GM12878 (cell line): ENCODE results near the gene XPO6. TPM values are rescaled to one million over a fixed set of nuclear protein-coding genes. Genes with fewer than 3 reads are reported as not detected.
A peak's percentile ranks its signal among the peaks of the same experiment; 100 is the strongest.

Experiments used
- ASH2L ChIP-seq: fragments of 300-600, 200-600 bp; sonication (generic); IDR thresholded peaks from 2 replicates; pipeline ENCODE4 v1.6.1; 2017; ENCODE audit warnings: low read depth, mild to moderate bottlenecking, borderline replicate concordance
- BMI1 ChIP-seq: fragments of 450-650 bp; IDR thresholded peaks from 2 replicates; pipeline ENCODE4 v1.6.1; 2016; ENCODE audit warnings: mild to moderate bottlenecking, moderate library complexity, borderline replicate concordance
- CEBPB ChIP-seq, 2 experiments: fragments of 150-350 bp in 1 of 2; IDR thresholded peaks; 2 replicates each; pipeline ENCODE4 v1.6.1; 2012 to 2014; ENCODE audit warnings: low read depth in 2 of 2, low read length in 2 of 2, borderline replicate concordance in 1 of 2, inconsistent platforms in 1 of 2
- CHD1 ChIP-seq: IDR thresholded peaks from 2 replicates; pipeline ENCODE4 v1.6.1; 2012; ENCODE audit warnings: low read depth, low read length, improper control_type of control experiment
- CHD2 ChIP-seq: IDR thresholded peaks from 2 replicates; pipeline ENCODE4 v1.6.1; 2011; ENCODE audit warnings: low read depth, low read length, improper control_type of control experiment, borderline replicate concordance
- EED ChIP-seq: sonication (generic); IDR thresholded peaks from 2 replicates; pipeline ENCODE4 v1.6.1; 2016; ENCODE audit warnings: antibody characterized with exemption, low read depth
- EGR1 ChIP-seq, 2 experiments: IDR thresholded peaks; 1 replicate in 1 of 2; 2 replicates in 1 of 2; pipeline ENCODE4 v1.6.1; 2011 to 2012; ENCODE audit warnings: low read depth in 2 of 2, low read length in 2 of 2, borderline replicate concordance in 1 of 2, mild to moderate bottlenecking in 1 of 2, moderate library complexity in 1 of 2
- FOS ChIP-seq: IDR thresholded peaks from 3 replicates; pipeline ENCODE4 v1.6.1; 2011; ENCODE audit warnings: borderline replicate concordance; ENCODE audit not compliant: insufficient read length; ENCODE audit errors: extremely low read depth
- FOXM1 ChIP-seq: IDR thresholded peaks from 2 replicates; pipeline ENCODE4 v1.6.1; 2012; ENCODE audit warnings: low read depth, mild to moderate bottlenecking, inconsistent platforms, low read length, moderate library complexity
- GABPA ChIP-seq: IDR thresholded peaks from 2 replicates; pipeline ENCODE4 v1.6.1; 2014; ENCODE audit warnings: antibody characterized with exemption, low read depth, mild to moderate bottlenecking, inconsistent platforms
- IRF3 ChIP-seq: fragments of 450-650 bp; IDR thresholded peaks from 2 replicates; pipeline ENCODE4 v1.6.1; 2014; ENCODE audit warnings: mild to moderate bottlenecking
- LARP7 ChIP-seq: fragments of 450-650 bp; IDR thresholded peaks from 2 replicates; pipeline ENCODE4 v1.6.1; 2017; ENCODE audit warnings: mild to moderate bottlenecking
- MXI1 ChIP-seq: fragments of 150-350 bp; IDR thresholded peaks from 2 replicates; pipeline ENCODE4 v1.6.1; 2011; ENCODE audit warnings: low read depth, mild to moderate bottlenecking, inconsistent platforms, low read length, improper control_type of control experiment
- MYB ChIP-seq: fragments of 150-350 bp; IDR thresholded peaks from 2 replicates; pipeline ENCODE4 v1.6.1; 2014; ENCODE audit warnings: mild to moderate bottlenecking, low read depth, low read length, borderline replicate concordance
- NBN ChIP-seq: fragments of 450-650 bp; IDR thresholded peaks from 2 replicates; pipeline ENCODE4 v1.6.1; 2016
- NFXL1 ChIP-seq: fragments of 450-650 bp; IDR thresholded peaks from 2 replicates; pipeline ENCODE4 v1.6.1; 2017; ENCODE audit warnings: antibody characterized with exemption, mild to moderate bottlenecking, borderline replicate concordance
- NR2C2 ChIP-seq: IDR thresholded peaks from 2 replicates; pipeline ENCODE4 v1.6.1; 2011; ENCODE audit warnings: borderline replicate concordance, low read depth; ENCODE audit not compliant: control insufficient read depth, insufficient read length
- NR2F1 ChIP-seq: fragments of 450-650 bp; conservative IDR thresholded peaks from 2 replicates; pipeline ENCODE4 v1.6.1; 2017; ENCODE audit warnings: mild to moderate bottlenecking
- RAD21 ChIP-seq: IDR thresholded peaks from 2 replicates; pipeline ENCODE4 v1.6.1; 2011; ENCODE audit warnings: mild to moderate bottlenecking, low read depth, low read length, moderate library complexity; ENCODE audit not compliant: insufficient read depth
- RCOR1 ChIP-seq: conservative IDR thresholded peaks from 2 replicates; pipeline ENCODE4 v1.6.1; 2012; ENCODE audit warnings: low read depth, low read length, improper control_type of control experiment
- SMC3 ChIP-seq: IDR thresholded peaks from 2 replicates; pipeline ENCODE4 v1.6.1; 2011; ENCODE audit warnings: low read length, improper control_type of control experiment, borderline replicate concordance
- YY1 ChIP-seq: IDR thresholded peaks from 2 replicates; pipeline ENCODE4 v1.6.1; 2011; ENCODE audit warnings: low read depth, mild to moderate bottlenecking, low read length
- ZBED1 ChIP-seq: IDR thresholded peaks from 2 replicates; pipeline ENCODE4 v1.6.1; 2016; ENCODE audit warnings: borderline replicate concordance
- ZBTB4 ChIP-seq: fragments of 450-650 bp; formaldehyde crosslinking; IDR thresholded peaks from 2 replicates; pipeline ENCODE4 v1.4.0; 2022; ENCODE audit warnings: mild to moderate bottlenecking, moderate library complexity
- ZNF384 ChIP-seq: IDR thresholded peaks from 2 replicates; pipeline ENCODE4 v1.6.1; 2012; ENCODE audit warnings: low read depth, mild to moderate bottlenecking, low read length, improper control_type of control experiment, borderline replicate concordance
- ZZZ3 ChIP-seq: IDR thresholded peaks from 2 replicates; pipeline ENCODE4 v1.6.1; 2011; ENCODE audit warnings: low read depth; ENCODE audit not compliant: control insufficient read depth, insufficient read length
- polyA plus RNA-seq, 11 experiments: library from polyadenylated mRNA; depleted of rRNA in 4 of 11; unstranded in 6 of 11; stranded (reverse) in 5 of 11; fragments of >200 nt; fragmentation: Nextera tagmentation in 4 of 11; fragmentation: Illumina TruSeq in 1 of 11; extraction: Ambion mirVana in 4 of 11; extraction: Trizol in 1 of 11; gene quantifications; 1 replicate in 1 of 11; 2 replicates in 10 of 11; pipeline versions ENCODE4 v1.2.1 to v1.2.3, GENCODE V29; 2011 to 2016; ENCODE audit warnings: inconsistent platforms in 2 of 11, missing spikeins in 2 of 11, low read depth in 1 of 11
- total RNA-seq, 4 experiments: library from RNA; depleted of rRNA in 3 of 4; stranded (reverse); fragments of >200 nt in 3 of 4; fragmentation: Illumina TruSeq in 1 of 4; extraction: Trizol in 1 of 4; gene quantifications; 2 replicates each; pipeline versions ENCODE4 v1.2.1 to v1.2.3, GENCODE V29; 2013 to 2021

XPO6 gene
- total and polyA plus RNA-seq, 10 of the 15 experiments (the other 5 are each of a cell fraction or from before 2014, with no cell fraction given): 9.9 to 246 (median 110) TPM

- TF ChIP-seq MXI1 (no peak), CHD1 (0 out of 2 replicates have a peak, but pooled peaks have one; percentile 6), LARP7 (no peak), RAD21 (no peak), CHD2 (no peak; the same call in 1 of the 2 replicates), NR2F1 (0 out of 2 replicates have a peak, but pooled peaks have one; percentile 14), GABPA (no peak), NR2C2 (no peak), ZBED1 (no peak), ZBTB4 (CRISPR knock-in tag) (no peak), CEBPB (IDR thresholded peaks at IDR 0.05; ENCODE audit: borderline replicate concordance in 1 of 2, low read depth in 2 of 2, low read length in 2 of 2) (0 out of 4 replicates have a peak, but pooled peaks of 1 of the 2 experiments have one; percentile 13), NBN (peak; percentile 91), RCOR1 (no peak), FOS (no peak), SMC3 (no peak), NFXL1 (no peak), ZZZ3 (no peak), EGR1 (IDR thresholded peaks at IDR 0.05; ENCODE audit: borderline replicate concordance in 1 of 2, low read depth in 2 of 2, low read length in 2 of 2) (no peak), YY1 (no peak), BMI1 (no peak), IRF3 (no peak), MYB (no peak), FOXM1 (peak; percentile 18; the same call in 1 of the 2 replicates), EED (0 out of 2 replicates have a peak, but pooled peaks have one; percentile 49), ASH2L (no peak), ZNF384 (peak; percentile 100)
Observed at GRCh38 chr16:28188085-28188916, 23.5 kb downstream of the XPO6 start (continued).
